ENCODE results near the gene NKAIN4. TPM values are rescaled to one million over a fixed set of nuclear protein-coding genes. Genes with fewer than 3 reads are reported as not detected.

Gene NKAIN4
- total RNA-seq, 1 donor from 2014 or later = 183 TPM

- peaks cover 17% of the 10 kb centered on the region for H3K4me1 Mint-ChIP-seq (ENCODE audit: low read depth, unreplicated experiment)
- peaks cover 12% of the 10 kb centered on the region for H3K27me3 Mint-ChIP-seq (ENCODE audit: unreplicated experiment)
- peaks cover 6% of the 10 kb centered on the region for H3K9me3 Mint-ChIP-seq (ENCODE audit: unreplicated experiment)
- no peak overlapping the region for H3K27ac Mint-ChIP-seq (ENCODE audit: unreplicated experiment)
- TF ChIP-seq CTCF (IDR thresholded peaks at IDR 0.05; ENCODE audit: partially characterized antibody, unreplicated experiment) = no peak
- no peaks in the 10 kb centered on the region for H3K36me3 Mint-ChIP-seq (ENCODE audit: unreplicated experiment)
- no peak for DNase-seq
- H3K4me3 Mint-ChIP-seq (ENCODE audit: unreplicated experiment) = no peak overlapping the region
These were observed 34.8 kb downstream of the NKAIN4 start for GRCh38 chr20:63219447-63219821.

- Mint-ChIP-seq H3K27me3 (ENCODE audit: unreplicated experiment) (peaks cover 12% of the 10 kb centered on the region), H3K4me1 (ENCODE audit: low read depth, unreplicated experiment) (peaks cover 19% of the 10 kb centered on the region), H3K27ac (ENCODE audit: unreplicated experiment) (no peak overlapping the region), H3K36me3 (ENCODE audit: unreplicated experiment) (no peaks in the 10 kb centered on the region), H3K4me3 (ENCODE audit: unreplicated experiment) (no peak overlapping the region), H3K9me3 (ENCODE audit: unreplicated experiment) (peaks cover 6% of the 10 kb centered on the region)
- DNase-seq = no peak
- no peak for TF ChIP-seq CTCF (IDR thresholded peaks at IDR 0.05; ENCODE audit: partially characterized antibody, unreplicated experiment)
These were observed 35.4 kb downstream of the NKAIN4 start for GRCh38 chr20:63218701-63219446.

GRCh38 chr20:63217706-63218105 lies 36.6 kb downstream of the NKAIN4 start:
- no peak for DNase-seq
- H3K36me3 Mint-ChIP-seq (ENCODE audit: unreplicated experiment) = no peaks in the 10 kb centered on the region
- H3K9me3 Mint-ChIP-seq (ENCODE audit: unreplicated experiment) = peaks cover 6% of the 10 kb centered on the region
- no peak overlapping the region for H3K27ac Mint-ChIP-seq (ENCODE audit: unreplicated experiment)
- H3K4me3 Mint-ChIP-seq (ENCODE audit: unreplicated experiment) = no peak overlapping the region
- TF ChIP-seq CTCF (IDR thresholded peaks at IDR 0.05; ENCODE audit: partially characterized antibody, unreplicated experiment) = no peak
- peaks cover 22% of the 10 kb centered on the region for H3K4me1 Mint-ChIP-seq (ENCODE audit: low read depth, unreplicated experiment)
- H3K27me3 Mint-ChIP-seq (ENCODE audit: unreplicated experiment) = peaks cover 12% of the 10 kb centered on the region

GRCh38 chr20:63216849-63217471 lies 37.3 kb downstream of the NKAIN4 start:
- H3K27me3 Mint-ChIP-seq (ENCODE audit: unreplicated experiment) = peaks cover 12% of the 10 kb centered on the region
- peaks cover 6% of the 10 kb centered on the region for H3K9me3 Mint-ChIP-seq (ENCODE audit: unreplicated experiment)
- DNase-seq = peak; percentile 43
- no peak for TF ChIP-seq CTCF (IDR thresholded peaks at IDR 0.05; ENCODE audit: partially characterized antibody, unreplicated experiment)
- H3K27ac Mint-ChIP-seq (ENCODE audit: unreplicated experiment) = peak overlapping the region; percentile 90
- H3K4me1 Mint-ChIP-seq (ENCODE audit: low read depth, unreplicated experiment) = peaks cover 27% of the 10 kb centered on the region
- peak overlapping the region; percentile 88 for H3K4me3 Mint-ChIP-seq (ENCODE audit: unreplicated experiment)
- H3K36me3 Mint-ChIP-seq (ENCODE audit: unreplicated experiment) = no peaks in the 10 kb centered on the region
